ENCODE data around the gene REEP1.

Gene REEP1

GRCh38 chr2:86213056-86213455 is 124.4 kb downstream of the REEP1 start:
- TF ChIP-seq ZFX (IDR thresholded peaks at IDR 0.05; ENCODE audit: borderline replicate concordance) (no peak), CTCF (IDR thresholded peaks at IDR 0.05) (no peak)
- peak overlapping the region; percentile 36 for H3K27ac ChIP-seq

- H3K27ac ChIP-seq: no peak overlapping the region
- TF ChIP-seq CTCF (IDR thresholded peaks at IDR 0.05): no peak
- TF ChIP-seq ZFX (IDR thresholded peaks at IDR 0.05; ENCODE audit: borderline replicate concordance): no peak
Measured at GRCh38 chr2:86211796-86212188, 125.6 kb downstream of the REEP1 start.

- TF ChIP-seq ZFX (IDR thresholded peaks at IDR 0.05; ENCODE audit: borderline replicate concordance) (no peak), CTCF (IDR thresholded peaks at IDR 0.05) (no peak)
- H3K27ac ChIP-seq: no peak overlapping the region
Measured at GRCh38 chr2:86211033-86211795, 126.2 kb downstream of the REEP1 start.

GRCh38 chr2:86204458-86204857 is 133.0 kb downstream of the REEP1 start:
- TF ChIP-seq ZFX (IDR thresholded peaks at IDR 0.05; ENCODE audit: borderline replicate concordance) (no peak), CTCF (IDR thresholded peaks at IDR 0.05) (no peak)
- H3K27ac ChIP-seq: no peak overlapping the region

- no peak for TF ChIP-seq ZFX (IDR thresholded peaks at IDR 0.05; ENCODE audit: borderline replicate concordance)
- TF ChIP-seq CTCF (IDR thresholded peaks at IDR 0.05): no peak
- H3K27ac ChIP-seq: no peak overlapping the region
Measured at GRCh38 chr2:86203614-86204013, 133.8 kb downstream of the REEP1 start.

- no peak for TF ChIP-seq CTCF (IDR thresholded peaks at IDR 0.05)
- TF ChIP-seq ZFX (IDR thresholded peaks at IDR 0.05; ENCODE audit: borderline replicate concordance): no peak
- no peak overlapping the region for H3K27ac ChIP-seq
Measured at GRCh38 chr2:86202702-86203101, 134.7 kb downstream of the REEP1 start.

GRCh38 chr2:86202336-86202692 is 135.1 kb downstream of the REEP1 start:
- TF ChIP-seq CTCF (IDR thresholded peaks at IDR 0.05): no peak
- TF ChIP-seq ZFX (IDR thresholded peaks at IDR 0.05; ENCODE audit: borderline replicate concordance): no peak
- H3K27ac ChIP-seq: no peak overlapping the region
